HEK293 (cell line): Measurements from ENCODE around the gene IGFLR1.

ENCODE experiments used
- CTCF ChIA-PET: fragments of 350-600 bp; formaldehyde crosslinking; extraction: SDS; loops from one replicate; lab custom pipeline; 2021; ENCODE audit warnings: antibody characterized with exemption; lab: Yijun Ruan, JAX
- POLR2A ChIA-PET: fragments of 300-600 bp; formaldehyde crosslinking; extraction: SDS; loops from one replicate; lab custom pipeline; 2020; ENCODE audit warnings: antibody characterized with exemption, inconsistent platforms; lab: Yijun Ruan, JAX
- H3K27ac ChIP-seq: fragments of 200-500 bp; sonication (Bioruptor generic); 2 replicates; pipeline ENCODE4 v1.5.1; 2014; ENCODE audit warnings: low read depth, low read length, control low read depth, inconsistent platforms; ENCODE audit errors: extremely low read depth
- H3K36me3 ChIP-seq, 2 experiments: fragments of 200-500 bp in 1 of 2; sonication (Bioruptor generic) in 1 of 2; 1 replicate in 1 of 2; 2 replicates in 1 of 2; pipeline ENCODE4 v1.5.1; 2014 to 2017; ENCODE audit warnings: inconsistent platforms in 2 of 2, low read length in 2 of 2; ENCODE audit not compliant: control insufficient read depth in 2 of 2, insufficient read depth in 1 of 2
- H3K4me1 ChIP-seq: fragments of 200-500 bp; sonication (Bioruptor generic); 2 replicates; pipeline ENCODE4 v1.5.1; 2014; ENCODE audit warnings: mild to moderate bottlenecking, low read length, inconsistent platforms; ENCODE audit not compliant: control insufficient read depth, insufficient read depth
- H3K4me3 ChIP-seq: 2 replicates; pipeline ENCODE4 v1.5.1; 2011; ENCODE audit warnings: low read depth, mild to moderate bottlenecking, control low read depth, low read length, moderate library complexity
- H3K9me3 ChIP-seq: fragments of 200-500 bp; sonication (Bioruptor generic); 2 replicates; pipeline ENCODE4 v1.5.1; 2014; ENCODE audit warnings: low read depth, low read length, inconsistent platforms; ENCODE audit not compliant: control insufficient read depth, insufficient read depth
- FEZF1 ChIP-seq: fragments of 450-650 bp; formaldehyde crosslinking; IDR thresholded peaks from 2 replicates; pipeline ENCODE4 v1.5.1; 2016; ENCODE audit warnings: missing biosample characterization, missing genetic modification characterization
- GLIS2 ChIP-seq: fragments of 450-650 bp; formaldehyde crosslinking; IDR thresholded peaks from 2 replicates; pipeline ENCODE4 v1.5.1; 2016; ENCODE audit warnings: missing biosample characterization, missing genetic modification characterization
- INSM2 ChIP-seq: fragments of 450-650 bp; formaldehyde crosslinking; IDR thresholded peaks from 2 replicates; pipeline ENCODE4 v1.5.1; 2016; ENCODE audit warnings: missing biosample characterization, missing genetic modification characterization
- KLF9 ChIP-seq: fragments of 450-650 bp; formaldehyde crosslinking; IDR thresholded peaks from 2 replicates; pipeline ENCODE4 v1.5.1; 2016; ENCODE audit warnings: missing biosample characterization, missing genetic modification characterization, low read depth
- PBX3 ChIP-seq: sonication (generic); formaldehyde crosslinking; IDR thresholded peaks from 2 replicates; pipeline ENCODE4 v1.8.1; 2022; ENCODE audit warnings: mild to moderate bottlenecking, moderate library complexity, missing genetic modification reagents
- SCRT1 ChIP-seq: fragments of 450-650 bp; formaldehyde crosslinking; IDR thresholded peaks from 2 replicates; pipeline ENCODE4 v1.5.1; 2016; ENCODE audit warnings: missing biosample characterization, missing genetic modification characterization, borderline replicate concordance
- SP2 ChIP-seq: fragments of 450-650 bp; formaldehyde crosslinking; IDR thresholded peaks from 2 replicates; pipeline ENCODE4 v1.5.1; 2016; ENCODE audit warnings: missing biosample characterization, missing genetic modification characterization
- TRIM28 ChIP-seq: IDR thresholded peaks from 2 replicates; pipeline ENCODE4 v1.6.1; 2011; ENCODE audit warnings: low read length, control low read depth, borderline replicate concordance
- ZBTB1 ChIP-seq: fragments of 450-650 bp; formaldehyde crosslinking; IDR thresholded peaks from 2 replicates; pipeline ENCODE4 v1.5.1; 2016; ENCODE audit warnings: missing biosample characterization, missing genetic modification characterization
- ZBTB17 ChIP-seq: fragments of 450-650 bp; formaldehyde crosslinking; IDR thresholded peaks from 2 replicates; pipeline ENCODE4 v1.5.1; 2016; ENCODE audit warnings: missing biosample characterization, missing genetic modification characterization
- ZBTB48 ChIP-seq: fragments of 450-650 bp; formaldehyde crosslinking; IDR thresholded peaks from 2 replicates; pipeline ENCODE4 v1.5.1; 2016; ENCODE audit warnings: missing biosample characterization, missing genetic modification characterization
- ZFP3 ChIP-seq: fragments of 450-650 bp; formaldehyde crosslinking; IDR thresholded peaks from 2 replicates; pipeline ENCODE4 v1.5.1; 2016; ENCODE audit warnings: low read depth, missing biosample characterization, missing genetic modification characterization
- ZNF114 ChIP-seq: fragments of 450-650 bp; formaldehyde crosslinking; IDR thresholded peaks from 2 replicates; pipeline ENCODE4 v1.5.0; 2017; ENCODE audit warnings: missing biosample characterization, missing genetic modification characterization
- ZNF132 ChIP-seq: fragments of 450-650 bp; formaldehyde crosslinking; IDR thresholded peaks from 2 replicates; pipeline ENCODE4 v1.5.1; 2017; ENCODE audit warnings: missing biosample characterization, missing genetic modification characterization, borderline replicate concordance
- ZNF16 ChIP-seq: fragments of 450-650 bp; formaldehyde crosslinking; IDR thresholded peaks from 2 replicates; pipeline ENCODE4 v1.5.1; 2016; ENCODE audit warnings: low read depth, missing biosample characterization, missing genetic modification characterization
- ZNF214 ChIP-seq: fragments of 450-650 bp; formaldehyde crosslinking; IDR thresholded peaks from 2 replicates; pipeline ENCODE4 v1.5.1; 2017; ENCODE audit warnings: missing biosample characterization, mild to moderate bottlenecking, missing genetic modification characterization, borderline replicate concordance
- ZNF239 ChIP-seq: fragments of 450-650 bp; formaldehyde crosslinking; IDR thresholded peaks from 2 replicates; pipeline ENCODE4 v1.5.1; 2016; ENCODE audit warnings: missing biosample characterization, missing genetic modification characterization
- ZNF266 ChIP-seq: fragments of 450-650 bp; formaldehyde crosslinking; IDR thresholded peaks from 2 replicates; pipeline ENCODE4 v1.5.1; 2016; ENCODE audit warnings: missing biosample characterization, missing genetic modification characterization, low read depth
- ZNF292 ChIP-seq: fragments of 450-650 bp; formaldehyde crosslinking; IDR thresholded peaks from 2 replicates; pipeline ENCODE4 v1.5.1; 2016; ENCODE audit warnings: low read depth, missing biosample characterization, missing genetic modification characterization, borderline replicate concordance
- ZNF394 ChIP-seq: fragments of 450-650 bp; formaldehyde crosslinking; IDR thresholded peaks from 2 replicates; pipeline ENCODE4 v1.5.1; 2016; ENCODE audit warnings: missing biosample characterization, missing genetic modification characterization, mild to moderate bottlenecking, moderate library complexity, borderline replicate concordance
- ZNF404 ChIP-seq: fragments of 450-650 bp; formaldehyde crosslinking; IDR thresholded peaks from 2 replicates; pipeline ENCODE4 v1.5.1; 2017; ENCODE audit warnings: missing biosample characterization, missing genetic modification characterization
- ZNF48 ChIP-seq: fragments of 450-650 bp; formaldehyde crosslinking; IDR thresholded peaks from 2 replicates; pipeline ENCODE4 v1.5.1; 2016; ENCODE audit warnings: missing biosample characterization, missing genetic modification characterization
- ZNF555 ChIP-seq: fragments of 450-650 bp; formaldehyde crosslinking; conservative IDR thresholded peaks from 2 replicates; pipeline ENCODE4 v1.5.1; 2017; ENCODE audit warnings: missing biosample characterization, mild to moderate bottlenecking, missing genetic modification characterization, inconsistent platforms
- ZNF600 ChIP-seq: fragments of 450-650 bp; formaldehyde crosslinking; IDR thresholded peaks from 2 replicates; pipeline ENCODE4 v1.5.1; 2016; ENCODE audit warnings: missing biosample characterization, missing genetic modification characterization
- ZNF623 ChIP-seq: fragments of 450-650 bp; formaldehyde crosslinking; IDR thresholded peaks from 2 replicates; pipeline ENCODE4 v1.5.1; 2016; ENCODE audit warnings: missing biosample characterization, missing genetic modification characterization
- ZNF626 ChIP-seq: fragments of 450-650 bp; sonication (Bioruptor Pico); formaldehyde crosslinking; IDR thresholded peaks from 2 replicates; pipeline ENCODE4 v1.5.1; 2018; ENCODE audit warnings: missing biosample characterization, missing genetic modification characterization, inconsistent platforms
- ZNF629 ChIP-seq: fragments of 450-650 bp; formaldehyde crosslinking; IDR thresholded peaks from 2 replicates; pipeline ENCODE4 v1.5.1; 2017; ENCODE audit warnings: missing biosample characterization, missing genetic modification characterization
- ZNF768 ChIP-seq: fragments of 450-650 bp; formaldehyde crosslinking; IDR thresholded peaks from 2 replicates; pipeline ENCODE4 v1.5.1; 2018; ENCODE audit warnings: missing biosample characterization, mild to moderate bottlenecking, missing genetic modification characterization
- ZNF837 ChIP-seq: fragments of 450-650 bp; formaldehyde crosslinking; IDR thresholded peaks from 2 replicates; pipeline ENCODE4 v1.5.1; 2016; ENCODE audit warnings: missing biosample characterization, missing genetic modification characterization
- ZSCAN30 ChIP-seq: fragments of 450-650 bp; IDR thresholded peaks from 2 replicates; pipeline ENCODE4 v1.5.1; 2018; ENCODE audit warnings: missing biosample characterization, mild to moderate bottlenecking, missing genetic modification characterization, moderate library complexity
- ZXDB ChIP-seq: fragments of 450-650 bp; formaldehyde crosslinking; IDR thresholded peaks from 2 replicates; pipeline ENCODE4 v1.5.1; 2016; ENCODE audit warnings: missing biosample characterization, missing genetic modification characterization
- TF ChIP-seq, protein P1 (sequence below): fragments of 450-650 bp; formaldehyde crosslinking; IDR thresholded peaks from 2 replicates; pipeline ENCODE4 v1.5.1; 2016; ENCODE audit warnings: missing biosample characterization, missing genetic modification characterization
- TF ChIP-seq, protein P2 (sequence below): fragments of 450-650 bp; formaldehyde crosslinking; IDR thresholded peaks from 2 replicates; pipeline ENCODE4 v1.5.1; 2017; ENCODE audit warnings: missing biosample characterization, missing genetic modification characterization
- TF ChIP-seq, protein P3 (sequence below): fragments of 450-650 bp; formaldehyde crosslinking; IDR thresholded peaks from 2 replicates; pipeline ENCODE4 v1.5.1; 2017; ENCODE audit warnings: missing biosample characterization, missing genetic modification characterization

The IGFLR1 gene

DNA sequence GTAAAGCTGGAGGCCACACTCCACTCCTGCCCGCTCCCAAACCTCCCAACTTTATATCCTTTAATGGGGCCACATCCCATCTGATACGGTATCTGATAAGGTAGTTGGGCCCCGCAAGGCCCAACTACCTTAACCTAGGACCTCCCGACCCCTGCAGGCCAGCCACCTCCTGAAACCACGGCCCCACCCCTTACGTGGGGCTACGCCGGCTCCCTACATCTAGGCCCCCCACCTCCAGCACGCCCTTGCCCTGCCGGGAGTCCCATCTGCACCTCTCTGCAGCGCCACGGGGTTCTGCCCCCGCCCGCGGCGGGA lies 2.2 kb downstream of the IGFLR1 start:
- POLR2A ChIA-PET = interaction anchor here (0.6 to 7.7 kb wide), 40 partner anchors 8 to 475 kb away, joined by 3 to 204 read pairs (median 5); partner anchors contain the start of genes ARHGAP33, COX6B1, HSPB6 and LIN37
- H3K27ac ChIP-seq = peak overlapping the region; percentile 97
- peak; percentile 80 for TF ChIP-seq ZSCAN30
- TF ChIP-seq ZNF404 (tag by site-specific recombination) = no peak
- TF ChIP-seq ZNF623 (tag by site-specific recombination) = no peak
- no peak for TF ChIP-seq ZNF555
- no peak for TF ChIP-seq ZNF132
- no peak for TF ChIP-seq ZNF626 (tag by site-specific recombination)
- TF ChIP-seq, protein P1, sequence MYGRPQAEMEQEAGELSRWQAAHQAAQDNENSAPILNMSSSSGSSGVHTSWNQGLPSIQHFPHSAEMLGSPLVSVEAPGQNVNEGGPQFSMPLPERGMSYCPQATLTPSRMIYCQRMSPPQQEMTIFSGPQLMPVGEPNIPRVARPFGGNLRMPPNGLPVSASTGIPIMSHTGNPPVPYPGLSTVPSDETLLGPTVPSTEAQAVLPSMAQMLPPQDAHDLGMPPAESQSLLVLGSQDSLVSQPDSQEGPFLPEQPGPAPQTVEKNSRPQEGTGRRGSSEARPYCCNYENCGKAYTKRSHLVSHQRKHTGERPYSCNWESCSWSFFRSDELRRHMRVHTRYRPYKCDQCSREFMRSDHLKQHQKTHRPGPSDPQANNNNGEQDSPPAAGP (tag by site-specific recombination) = no peak; the same call in 1 of the 2 replicates
- TF ChIP-seq ZBTB1 = no peak
- TF ChIP-seq ZNF266 (tag by site-specific recombination) = no peak
- no peak for TF ChIP-seq ZNF629 (tag by site-specific recombination)
- TF ChIP-seq ZNF214 (tag by site-specific recombination) = no peak
- no peak for TF ChIP-seq ZFP3 (tag by site-specific recombination)
- no peak for TF ChIP-seq TRIM28
- TF ChIP-seq ZXDB (tag by site-specific recombination) = no peak
- TF ChIP-seq INSM2 = 0 out of 2 replicates have a peak, but pooled peaks have one; percentile 43
- 0 out of 2 replicates have a peak, but pooled peaks have one; percentile 54 for TF ChIP-seq ZNF837 (tag by site-specific recombination)
- no peak for TF ChIP-seq ZNF292
- TF ChIP-seq ZNF48 (tag by site-specific recombination) = no peak
- TF ChIP-seq FEZF1 (tag by site-specific recombination) = no peak
- TF ChIP-seq ZNF114 (tag by site-specific recombination) = no peak
- TF ChIP-seq, protein P2, sequence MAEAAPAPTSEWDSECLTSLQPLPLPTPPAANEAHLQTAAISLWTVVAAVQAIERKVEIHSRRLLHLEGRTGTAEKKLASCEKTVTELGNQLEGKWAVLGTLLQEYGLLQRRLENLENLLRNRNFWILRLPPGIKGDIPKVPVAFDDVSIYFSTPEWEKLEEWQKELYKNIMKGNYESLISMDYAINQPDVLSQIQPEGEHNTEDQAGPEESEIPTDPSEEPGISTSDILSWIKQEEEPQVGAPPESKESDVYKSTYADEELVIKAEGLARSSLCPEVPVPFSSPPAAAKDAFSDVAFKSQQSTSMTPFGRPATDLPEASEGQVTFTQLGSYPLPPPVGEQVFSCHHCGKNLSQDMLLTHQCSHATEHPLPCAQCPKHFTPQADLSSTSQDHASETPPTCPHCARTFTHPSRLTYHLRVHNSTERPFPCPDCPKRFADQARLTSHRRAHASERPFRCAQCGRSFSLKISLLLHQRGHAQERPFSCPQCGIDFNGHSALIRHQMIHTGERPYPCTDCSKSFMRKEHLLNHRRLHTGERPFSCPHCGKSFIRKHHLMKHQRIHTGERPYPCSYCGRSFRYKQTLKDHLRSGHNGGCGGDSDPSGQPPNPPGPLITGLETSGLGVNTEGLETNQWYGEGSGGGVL (tag by site-specific recombination) = no peak; the same call in none of the 2 replicates
- no peak for TF ChIP-seq ZBTB17 (tag by site-specific recombination)
- TF ChIP-seq GLIS2 (tag by site-specific recombination) = peak; percentile 90
- no peak for TF ChIP-seq ZNF239
- no peak for TF ChIP-seq ZNF768
- TF ChIP-seq ZNF16 (tag by site-specific recombination) = no peak
- no peak for TF ChIP-seq ZNF394 (tag by site-specific recombination)
- no peak for TF ChIP-seq SCRT1 (tag by site-specific recombination)
- TF ChIP-seq SP2 = no peak
- no peak for TF ChIP-seq PBX3 (CRISPR knock-in tag)
- TF ChIP-seq ZBTB48 (tag by site-specific recombination) = no peak; the same call in none of the 2 replicates
- TF ChIP-seq, protein P3, sequence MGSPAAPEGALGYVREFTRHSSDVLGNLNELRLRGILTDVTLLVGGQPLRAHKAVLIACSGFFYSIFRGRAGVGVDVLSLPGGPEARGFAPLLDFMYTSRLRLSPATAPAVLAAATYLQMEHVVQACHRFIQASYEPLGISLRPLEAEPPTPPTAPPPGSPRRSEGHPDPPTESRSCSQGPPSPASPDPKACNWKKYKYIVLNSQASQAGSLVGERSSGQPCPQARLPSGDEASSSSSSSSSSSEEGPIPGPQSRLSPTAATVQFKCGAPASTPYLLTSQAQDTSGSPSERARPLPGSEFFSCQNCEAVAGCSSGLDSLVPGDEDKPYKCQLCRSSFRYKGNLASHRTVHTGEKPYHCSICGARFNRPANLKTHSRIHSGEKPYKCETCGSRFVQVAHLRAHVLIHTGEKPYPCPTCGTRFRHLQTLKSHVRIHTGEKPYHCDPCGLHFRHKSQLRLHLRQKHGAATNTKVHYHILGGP (tag by site-specific recombination) = no peak
- TF ChIP-seq KLF9 = no peak
- TF ChIP-seq ZNF600 (tag by site-specific recombination) = no peak; the same call in 1 of the 2 replicates

More for the DNA sequence above, 2.2 kb downstream of the IGFLR1 start:
- Histone ChIP-seq H3K9me3 (no peaks in the 10 kb centered on the region; the same call in 1 of the 2 replicates), H3K4me3 (peak overlapping the region; percentile 52), H3K4me1 (peaks cover 20% of the 10 kb centered on the region), H3K36me3 (peaks cover 56 to 63% of the 10 kb centered on the region in 2 experiments)
- CTCF ChIA-PET = interaction anchor here (0.7 to 1.6 kb wide), 7 partner anchors 8 to 192 kb away, joined by 3 to 8 read pairs (median 5); partner anchors contain the start of gene LIN37
